ENCODE measurements around the gene ERICH4.

DNA sequence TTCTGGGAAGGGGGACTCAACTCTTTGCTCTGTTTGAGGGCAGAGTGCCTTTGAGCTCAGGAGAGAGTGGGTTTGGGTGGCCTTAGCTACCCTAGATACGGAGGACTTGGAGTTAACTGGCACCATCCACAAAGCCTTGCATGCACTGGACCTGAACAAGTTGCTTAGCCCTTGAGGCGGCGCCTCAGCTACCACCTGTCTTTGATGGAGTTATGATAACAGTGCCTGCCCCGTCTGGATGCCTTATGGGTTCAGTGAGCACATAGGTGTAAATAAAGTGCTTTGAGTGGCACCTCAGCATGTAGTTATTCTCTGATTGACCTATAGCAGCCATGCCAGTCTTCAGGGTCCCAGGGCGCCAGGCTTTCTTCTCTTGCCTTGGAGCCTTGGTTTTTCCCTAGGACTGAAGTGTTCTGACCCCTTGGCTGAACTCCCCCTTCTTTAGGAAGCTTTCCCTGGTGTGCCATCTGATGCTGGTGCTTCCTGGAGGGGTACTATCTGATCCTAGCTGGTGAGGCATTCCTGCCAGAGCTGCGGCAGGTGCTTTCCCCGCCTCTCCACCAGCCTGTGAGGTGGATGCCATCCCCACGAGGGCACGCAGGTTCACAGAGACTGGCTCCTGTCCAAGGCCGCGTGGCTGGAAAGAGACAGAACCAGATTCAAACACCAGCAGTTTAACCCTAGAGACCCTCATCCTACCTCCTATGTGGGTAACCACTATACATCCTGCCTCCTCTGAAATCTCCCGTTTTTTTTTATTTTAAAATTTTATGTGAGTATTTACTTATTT, 39.6 kb upstream of the ERICH4 start:
- TF ChIP-seq, protein P1, sequence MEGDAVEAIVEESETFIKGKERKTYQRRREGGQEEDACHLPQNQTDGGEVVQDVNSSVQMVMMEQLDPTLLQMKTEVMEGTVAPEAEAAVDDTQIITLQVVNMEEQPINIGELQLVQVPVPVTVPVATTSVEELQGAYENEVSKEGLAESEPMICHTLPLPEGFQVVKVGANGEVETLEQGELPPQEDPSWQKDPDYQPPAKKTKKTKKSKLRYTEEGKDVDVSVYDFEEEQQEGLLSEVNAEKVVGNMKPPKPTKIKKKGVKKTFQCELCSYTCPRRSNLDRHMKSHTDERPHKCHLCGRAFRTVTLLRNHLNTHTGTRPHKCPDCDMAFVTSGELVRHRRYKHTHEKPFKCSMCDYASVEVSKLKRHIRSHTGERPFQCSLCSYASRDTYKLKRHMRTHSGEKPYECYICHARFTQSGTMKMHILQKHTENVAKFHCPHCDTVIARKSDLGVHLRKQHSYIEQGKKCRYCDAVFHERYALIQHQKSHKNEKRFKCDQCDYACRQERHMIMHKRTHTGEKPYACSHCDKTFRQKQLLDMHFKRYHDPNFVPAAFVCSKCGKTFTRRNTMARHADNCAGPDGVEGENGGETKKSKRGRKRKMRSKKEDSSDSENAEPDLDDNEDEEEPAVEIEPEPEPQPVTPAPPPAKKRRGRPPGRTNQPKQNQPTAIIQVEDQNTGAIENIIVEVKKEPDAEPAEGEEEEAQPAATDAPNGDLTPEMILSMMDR (conservative IDR thresholded peaks at IDR 0.05): no peak
- TF ChIP-seq ZFX (IDR thresholded peaks at IDR 0.05): no peak
